GM12878 (cell line): ENCODE results near the gene NUP210L. TPM values are rescaled to one million over a fixed set of nuclear protein-coding genes. Genes with fewer than 3 reads are reported as not detected.
"Not testable (repeated sequence)": the region's sequence is repeated elsewhere in the genome, so short reads cannot be mapped to it uniquely, and the experiment has no call there.

Experiments
- ATAC-seq: fragments of 200-7000 bp; cut with Tn5 transposase; 3 replicates; pipeline ENCODE4 v1.9.1; 2020; ENCODE audit warnings: mild to moderate bottlenecking, moderate library complexity
- BruUV-seq: library from RNA; stranded (reverse); fragments of 400-500 nt; replicated peaks from 2 replicates; lab custom pipeline; 2021; lab: Mats Ljungman, UMichigan
- CTCF ChIA-PET: fragments of 300-600 bp; sonication (Branson Sonifier 250); formaldehyde crosslinking; extraction: SDS; loops from one replicate; lab custom pipeline; 2021; ENCODE audit warnings: inconsistent platforms; lab: Yijun Ruan, JAX
- POLR2A ChIA-PET: fragments of 350-600 bp; formaldehyde crosslinking; extraction: SDS; loops from one replicate; lab custom pipeline; 2021; ENCODE audit warnings: inconsistent platforms; lab: Charles Lee
- RAD21 ChIA-PET: fragments of 300-600 bp; sonication (Branson Sonifier 250); formaldehyde crosslinking; loops from one replicate; lab custom pipeline; 2023; ENCODE audit warnings: antibody characterized with exemption; ENCODE audit not compliant: unreplicated experiment; lab: Charles Lee
- SMC1A ChIA-PET: fragments of 300-600 bp; sonication (Branson Sonifier 250); formaldehyde crosslinking; loops from one replicate; lab custom pipeline; 2023; ENCODE audit not compliant: unreplicated experiment, uncharacterized antibody; lab: Charles Lee
- DNase-seq: peaks from one replicate; pipeline ENCODE4 v3.0.0-alpha.2; 2011; ENCODE audit warnings: low read depth, low spot score
- FAIRE-seq: peaks from 3 replicates; lab custom pipeline; 2011; peaks lifted over from hg19 to GRCh38; lab: Jason Lieb, UNC
- H2AFZ ChIP-seq: 2 replicates; pipeline ENCODE4 v1.6.0; 2011; ENCODE audit warnings: low read depth, low read length, control low read depth; ENCODE audit not compliant: control insufficient read depth
- H3K27ac ChIP-seq: 2 replicates; pipeline ENCODE4 v1.5.1; 2011; ENCODE audit warnings: control low read depth; ENCODE audit not compliant: control insufficient read depth, insufficient read depth
- H3K27me3 ChIP-seq, 2 experiments: replicated peaks in 1 of 2; 2 replicates each; pipeline versions ENCODE4 v1.6.0 to v1.6.1; 2011; ENCODE audit warnings: low read length in 1 of 2; ENCODE audit not compliant: control insufficient read depth in 2 of 2, insufficient read depth in 2 of 2
- H3K36me3 ChIP-seq, 2 experiments: 2 replicates each; pipeline ENCODE4 v1.5.1; 2011; ENCODE audit warnings: low read length in 1 of 2; ENCODE audit not compliant: control insufficient read depth in 2 of 2, insufficient read depth in 2 of 2
- H3K4me1 ChIP-seq: 2 replicates; pipeline ENCODE4 v1.6.1; 2011; ENCODE audit warnings: mild to moderate bottlenecking, low read length, moderate library complexity, mixed read lengths; ENCODE audit not compliant: control insufficient read depth, insufficient read depth
- H3K4me2 ChIP-seq: 2 replicates; pipeline ENCODE4 v1.6.0; 2011; ENCODE audit warnings: control low read depth; ENCODE audit not compliant: control insufficient read depth, insufficient read depth
- H3K4me3 ChIP-seq: fragments of 200-600 bp; sonication (generic); 2 replicates; pipeline ENCODE4 v1.5.1; 2016
- H3K79me2 ChIP-seq: 2 replicates; pipeline ENCODE4 v1.6.0; 2011; ENCODE audit warnings: low read length; ENCODE audit not compliant: control insufficient read depth, insufficient read depth
- H3K9ac ChIP-seq: 2 replicates; pipeline ENCODE4 v1.8.0; 2011; ENCODE audit warnings: low read length, control low read depth, mixed read lengths; ENCODE audit not compliant: control insufficient read depth, insufficient read depth
- H3K9me3 ChIP-seq: replicated peaks from 3 replicates; pipeline ENCODE4 v1.5.1; 2011; ENCODE audit warnings: mild to moderate bottlenecking, low read length; ENCODE audit not compliant: control insufficient read depth, insufficient read depth
- H4K20me1 ChIP-seq: 2 replicates; pipeline ENCODE4 v1.6.0; 2011; ENCODE audit not compliant: control insufficient read depth, insufficient read depth
- BRCA1 ChIP-seq: IDR thresholded peaks from 2 replicates; pipeline ENCODE4 v1.6.1; 2011; ENCODE audit warnings: low read depth, low read length, improper control_type of control experiment
- IRF4 ChIP-seq: IDR thresholded peaks from 2 replicates; pipeline ENCODE4 v1.6.1; 2011; ENCODE audit warnings: low read depth, low read length
- ZNF207 ChIP-seq: fragments of 450-650 bp; IDR thresholded peaks from 2 replicates; pipeline ENCODE4 v1.6.1; 2014; ENCODE audit warnings: antibody characterized with exemption, mild to moderate bottlenecking, borderline replicate concordance
- ZNF592 ChIP-seq: fragments of 450-650 bp; IDR thresholded peaks from 2 replicates; pipeline ENCODE4 v1.6.1; 2017; ENCODE audit warnings: mild to moderate bottlenecking, moderate library complexity
- WGBS: methylation state at CpG from one replicate; pipeline ENCODE4 v1.1.6; 2016; ENCODE audit warnings: low lambda C conversion rate; ENCODE audit not compliant: insufficient replicate concordance, insufficient coverage; ENCODE audit errors: missing lambda C conversion rate; 5-methylcytosine and 5-hydroxymethylcytosine counted together
- in situ Hi-C: fragments of 300-500 bp; cut with MboI; formaldehyde crosslinking; loops from 9 replicates; pipeline ENCODE4 v1.14.3; 2018; ENCODE audit warnings: mixed read lengths
- intact Hi-C: fragments of 100-400 bp; cut with micrococcal nuclease; formaldehyde crosslinking; loops from one replicate; pipeline ENCODE4 v1.14.2; 2022; ENCODE audit not compliant: unreplicated experiment
- polyA plus RNA-seq, 11 experiments: library from polyadenylated mRNA; depleted of rRNA in 4 of 11; unstranded in 6 of 11; stranded (reverse) in 5 of 11; fragments of >200 nt; fragmentation: Nextera tagmentation in 4 of 11; fragmentation: Illumina TruSeq in 1 of 11; extraction: Ambion mirVana in 4 of 11; extraction: Trizol in 1 of 11; gene quantifications; 1 replicate in 1 of 11; 2 replicates in 10 of 11; pipeline versions ENCODE4 v1.2.1 to v1.2.3, GENCODE V29; 2011 to 2016; ENCODE audit warnings: inconsistent platforms in 2 of 11, missing spikeins in 2 of 11, low read depth in 1 of 11
- total RNA-seq, 4 experiments: library from RNA; depleted of rRNA in 3 of 4; stranded (reverse); fragments of >200 nt in 3 of 4; fragmentation: Illumina TruSeq in 1 of 4; extraction: Trizol in 1 of 4; gene quantifications; 2 replicates each; pipeline versions ENCODE4 v1.2.1 to v1.2.3, GENCODE V29; 2013 to 2021

Gene NUP210L
- total and polyA plus RNA-seq, 10 of the 15 experiments (the other 5 are each of a cell fraction or from before 2014, with no cell fraction given), result 0.04 to 0.08 (median 0.07) TPM; not detected in 7

GRCh38 chr1:154014154-154014907 is 140.5 kb downstream of the NUP210L start (continued):
- no peak for TF ChIP-seq ZNF207
- no peak for TF ChIP-seq ZNF592
- no peak for TF ChIP-seq IRF4
- no peak for TF ChIP-seq BRCA1

- H3K36me3 ChIP-seq, BruUV-seq, H3K9me3 ChIP-seq, H3K79me2 ChIP-seq, H3K27ac ChIP-seq, H3K27me3 ChIP-seq, H4K20me1 ChIP-seq, H3K4me3 ChIP-seq, DNase-seq, SMC1A ChIA-PET, H3K9ac ChIP-seq, intact Hi-C loops, ATAC-seq, CTCF ChIA-PET, H2AFZ ChIP-seq, H3K4me2 ChIP-seq, FAIRE-seq, in situ Hi-C loops, H3K4me1 ChIP-seq: not testable (repeated sequence)
- ChIA-PET RAD21 (interaction anchor here (1.5 kb wide), 1 partner anchor 145 kb away, joined by 4 read pairs; no protein-coding TSS in a partner anchor), POLR2A (interaction anchor here (1.1 kb wide), 1 partner anchor 11 kb away, joined by 3 read pairs; no protein-coding TSS in a partner anchor)
- 91% methylated on average over 14 of the region's 14 CpGs for WGBS
Measured at GRCh38 chr1:154012543-154012942, 142.3 kb downstream of the NUP210L start.
